Neural progenitor cell (in vitro differentiated cells): ENCODE results near the gene C9orf78.

Experiments used
- EZH2phosphoT487 ChIP-seq: fragments of 200-600 bp; sonication (generic); IDR thresholded peaks from 2 replicates; pipeline ENCODE4 v1.6.1; 2017; ENCODE audit warnings: antibody characterized with exemption
- TF ChIP-seq, protein P1 (sequence below): fragments of 200-600 bp; sonication (generic); IDR thresholded peaks from 2 replicates; pipeline ENCODE4 v1.5.1; 2017; ENCODE audit warnings: antibody characterized with exemption, mild to moderate bottlenecking

DNA sequence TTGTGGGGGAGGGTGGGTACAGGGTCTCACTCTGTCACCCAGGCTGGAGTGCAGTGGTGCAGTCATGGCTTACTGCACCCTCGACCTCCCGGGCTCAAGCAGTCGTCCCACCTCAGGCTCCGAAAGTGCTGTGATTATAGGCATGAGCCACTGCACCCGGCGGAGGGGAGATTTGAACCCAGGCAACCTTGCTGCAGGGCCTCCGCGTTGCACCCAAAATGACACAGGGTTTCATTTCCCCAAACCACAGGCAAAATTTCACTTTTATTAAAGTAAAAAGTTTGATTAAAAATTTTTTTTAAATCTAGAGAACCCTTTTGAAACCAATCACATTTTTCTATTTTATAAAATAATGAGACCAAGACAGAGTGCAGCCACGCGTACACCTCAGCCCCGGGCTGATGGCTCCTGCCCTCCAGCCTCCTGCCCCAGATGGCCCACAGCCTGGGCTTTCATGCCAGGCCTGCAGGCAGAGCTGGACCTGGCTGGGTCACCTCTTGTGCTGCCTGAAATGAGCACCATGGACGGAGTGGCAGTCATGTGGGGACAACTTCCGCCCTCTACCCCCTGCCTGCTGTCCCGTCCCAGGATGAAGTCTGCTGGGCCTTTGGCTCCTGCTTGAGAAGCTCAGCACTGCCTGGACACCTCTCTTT lies 30.7 kb upstream of the C9orf78 start:
- TF ChIP-seq, protein P1, sequence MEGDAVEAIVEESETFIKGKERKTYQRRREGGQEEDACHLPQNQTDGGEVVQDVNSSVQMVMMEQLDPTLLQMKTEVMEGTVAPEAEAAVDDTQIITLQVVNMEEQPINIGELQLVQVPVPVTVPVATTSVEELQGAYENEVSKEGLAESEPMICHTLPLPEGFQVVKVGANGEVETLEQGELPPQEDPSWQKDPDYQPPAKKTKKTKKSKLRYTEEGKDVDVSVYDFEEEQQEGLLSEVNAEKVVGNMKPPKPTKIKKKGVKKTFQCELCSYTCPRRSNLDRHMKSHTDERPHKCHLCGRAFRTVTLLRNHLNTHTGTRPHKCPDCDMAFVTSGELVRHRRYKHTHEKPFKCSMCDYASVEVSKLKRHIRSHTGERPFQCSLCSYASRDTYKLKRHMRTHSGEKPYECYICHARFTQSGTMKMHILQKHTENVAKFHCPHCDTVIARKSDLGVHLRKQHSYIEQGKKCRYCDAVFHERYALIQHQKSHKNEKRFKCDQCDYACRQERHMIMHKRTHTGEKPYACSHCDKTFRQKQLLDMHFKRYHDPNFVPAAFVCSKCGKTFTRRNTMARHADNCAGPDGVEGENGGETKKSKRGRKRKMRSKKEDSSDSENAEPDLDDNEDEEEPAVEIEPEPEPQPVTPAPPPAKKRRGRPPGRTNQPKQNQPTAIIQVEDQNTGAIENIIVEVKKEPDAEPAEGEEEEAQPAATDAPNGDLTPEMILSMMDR = no peak
- no peak for TF ChIP-seq EZH2phosphoT487
